ENCODE data around the gene MPO.

Gene MPO

DNA sequence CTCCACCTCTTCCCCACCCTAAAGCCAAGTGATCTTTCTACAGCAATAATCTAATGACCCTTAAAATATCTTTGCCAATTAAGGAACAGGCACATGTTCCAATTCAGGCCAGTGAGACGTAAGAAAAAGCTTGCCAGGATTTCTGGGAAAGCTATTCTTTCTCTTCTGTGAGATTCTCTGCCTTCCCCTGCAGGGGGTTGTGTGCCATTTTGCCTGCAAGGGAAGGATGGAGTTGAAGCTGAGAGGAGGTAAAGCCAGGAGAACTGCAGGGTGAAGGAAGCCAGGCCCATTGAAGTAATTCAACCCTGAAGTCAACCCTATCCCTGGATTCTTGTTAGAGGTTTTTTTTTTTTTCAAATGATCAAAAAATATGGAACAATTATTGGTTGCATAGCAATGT, 51.4 kb downstream of the MPO start:
- DNase-seq: no peak

DNA sequence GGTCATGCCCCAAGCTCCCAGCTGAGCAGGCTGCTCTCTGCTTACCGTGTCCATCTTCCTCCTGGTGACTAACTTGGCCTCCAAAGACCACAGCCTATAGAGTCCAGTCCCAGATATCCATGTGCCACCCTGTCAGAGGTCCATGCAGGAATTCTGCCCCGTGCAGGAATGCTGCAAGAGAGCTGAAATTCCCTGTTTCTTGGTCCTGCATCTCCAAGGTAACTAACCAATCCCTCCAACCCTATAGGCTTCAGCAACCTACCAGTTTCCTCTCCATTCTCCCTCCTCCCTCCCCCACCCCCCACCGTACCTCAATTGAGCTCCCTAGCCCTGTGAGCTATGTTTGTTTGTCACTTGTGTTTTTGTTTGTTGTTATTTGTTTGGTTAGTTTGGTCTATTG, 52.1 kb downstream of the MPO start:
- no peak for DNase-seq

DNA sequence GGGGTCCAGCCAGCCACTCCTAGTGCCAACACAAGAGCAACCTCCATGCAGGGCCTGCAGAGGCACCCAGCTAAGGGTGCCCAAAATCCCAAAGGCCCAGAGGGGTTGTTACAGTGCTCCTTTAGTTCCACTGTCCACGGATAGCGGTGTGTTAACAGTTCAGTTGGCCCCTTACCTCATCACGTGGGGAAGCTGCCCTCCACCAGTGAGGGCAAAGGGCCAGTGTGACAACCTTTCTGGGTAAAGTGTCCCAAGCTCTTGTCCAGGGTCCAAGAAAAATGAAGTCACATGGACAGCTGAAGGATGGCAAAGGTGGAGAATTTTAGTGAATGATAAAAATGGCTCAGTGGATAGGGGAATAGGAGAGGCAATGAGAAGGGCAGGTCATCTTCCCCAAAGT, 53.0 kb downstream of the MPO start:
- DNase-seq: no peak

DNA sequence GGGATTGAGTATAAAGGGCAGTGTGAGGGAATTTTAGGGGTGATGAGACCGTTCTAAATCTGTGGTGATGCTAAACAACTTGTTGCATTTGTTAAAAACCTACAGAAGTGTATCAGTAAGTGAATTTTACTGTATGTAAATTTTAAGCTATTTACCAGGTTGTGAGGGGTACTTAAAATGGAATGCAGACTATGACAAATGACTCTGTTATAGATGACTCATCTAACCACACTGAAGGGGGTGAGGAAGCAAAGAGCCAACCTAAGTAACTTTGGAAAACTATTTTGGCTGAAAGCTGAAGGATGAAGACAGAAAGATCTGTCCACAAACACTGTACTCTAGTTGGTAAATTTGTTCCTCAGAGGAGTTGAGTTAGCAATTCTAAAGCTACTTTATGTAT, 56.4 kb downstream of the MPO start:
- no peak for DNase-seq
